PC-3 (cell line): Measurements from ENCODE around the gene CASP4.

Experiments used
- CTCF ChIP-seq: fragments of 300-600 bp; sonication (generic); conservative IDR thresholded peaks from 2 replicates; pipeline ENCODE4 v1.5.1; 2017; ENCODE audit warnings: antibody characterized with exemption, low read depth, mild to moderate bottlenecking, low read length
- EZH2phosphoT487 ChIP-seq: fragments of 300-600 bp; sonication (generic); IDR thresholded peaks from 2 replicates; pipeline ENCODE4 v1.6.1; 2018; ENCODE audit warnings: mild to moderate bottlenecking, antibody characterized with exemption, low read length, borderline replicate concordance

- TF ChIP-seq CTCF (no peak), EZH2phosphoT487 (no peak)
Observed at GRCh38 chr11:104973616-104974015, 5.2 kb upstream of the CASP4 start.
